NCI-H1436 (cell line): Measurements from ENCODE around the gene GLE1.
"Not testable (repeated sequence)": the region's sequence is repeated elsewhere in the genome, so short reads cannot be mapped to it uniquely, and the experiment has no call there.

Experiments used
- DNase-seq: peaks from one replicate; lab custom pipeline; 2025; lab: John Stamatoyannopoulos, UW

GLE1 gene

GRCh38 chr9:128495804-128496417, 8.6 kb upstream of the GLE1 start:
- DNase-seq = no peak

- no peak for DNase-seq
Measured at GRCh38 chr9:128497824-128498610, 6.5 kb upstream of the GLE1 start.

- DNase-seq = no peak
Measured at GRCh38 chr9:128498911-128499310, 5.6 kb upstream of the GLE1 start.

- DNase-seq = no peak
Measured at GRCh38 chr9:128499920-128500319, 4.6 kb upstream of the GLE1 start.

- DNase-seq = not testable (repeated sequence)
Measured at GRCh38 chr9:128503415-128503825, 1.1 kb upstream of the GLE1 start.

GRCh38 chr9:128503870-128504269, 649 bp upstream of the GLE1 start:
- no peak for DNase-seq

GRCh38 chr9:128505414-128505765, 871 bp downstream of the GLE1 start:
- DNase-seq = no peak

GRCh38 chr9:128505906-128506305, 1.4 kb downstream of the GLE1 start:
- not testable (repeated sequence) for DNase-seq

GRCh38 chr9:128512820-128513219, 8.3 kb downstream of the GLE1 start:
- no peak for DNase-seq

GRCh38 chr9:128521956-128522355, 17.4 kb downstream of the GLE1 start:
- DNase-seq = no peak

- DNase-seq = no peak
Measured at GRCh38 chr9:128523199-128523925, 18.8 kb downstream of the GLE1 start.

GRCh38 chr9:128526720-128527119, 22.2 kb downstream of the GLE1 start:
- no peak for DNase-seq

GRCh38 chr9:128528445-128529160, 24.1 kb downstream of the GLE1 start:
- DNase-seq = no peak

GRCh38 chr9:128529191-128529590, 24.7 kb downstream of the GLE1 start:
- no peak for DNase-seq

GRCh38 chr9:128532581-128532980, 28.1 kb downstream of the GLE1 start:
- DNase-seq = no peak

- no peak for DNase-seq
Measured at GRCh38 chr9:128540634-128541360, 36.3 kb downstream of the GLE1 start.

GRCh38 chr9:128546504-128546903, 42.0 kb downstream of the GLE1 start:
- no peak for DNase-seq

- no peak for DNase-seq
Measured at GRCh38 chr9:128548876-128549275, 44.4 kb downstream of the GLE1 start.

GRCh38 chr9:128550226-128550625, 45.7 kb downstream of the GLE1 start:
- DNase-seq = no peak

- DNase-seq = no peak
Measured at GRCh38 chr9:128550770-128551656, 46.5 kb downstream of the GLE1 start.

- DNase-seq = no peak
Measured at GRCh38 chr9:128551657-128552152, 47.2 kb downstream of the GLE1 start.
